Stimulated activated CD4-positive, alpha-beta T cell treated with anti-CD3 and anti-CD28 coated beads, Interleukin-4, amount 100 ng/mL, for 4 hours (primary cell): ENCODE results near the gene MIPOL1.
A peak's percentile ranks its signal among the peaks of the same experiment; 100 is the strongest.

ENCODE experiments used
- DNase-seq, 2 experiments: peaks; one replicate each; pipeline ENCODE4 v3.0.0-alpha.2; 2020

The MIPOL1 gene

DNA sequence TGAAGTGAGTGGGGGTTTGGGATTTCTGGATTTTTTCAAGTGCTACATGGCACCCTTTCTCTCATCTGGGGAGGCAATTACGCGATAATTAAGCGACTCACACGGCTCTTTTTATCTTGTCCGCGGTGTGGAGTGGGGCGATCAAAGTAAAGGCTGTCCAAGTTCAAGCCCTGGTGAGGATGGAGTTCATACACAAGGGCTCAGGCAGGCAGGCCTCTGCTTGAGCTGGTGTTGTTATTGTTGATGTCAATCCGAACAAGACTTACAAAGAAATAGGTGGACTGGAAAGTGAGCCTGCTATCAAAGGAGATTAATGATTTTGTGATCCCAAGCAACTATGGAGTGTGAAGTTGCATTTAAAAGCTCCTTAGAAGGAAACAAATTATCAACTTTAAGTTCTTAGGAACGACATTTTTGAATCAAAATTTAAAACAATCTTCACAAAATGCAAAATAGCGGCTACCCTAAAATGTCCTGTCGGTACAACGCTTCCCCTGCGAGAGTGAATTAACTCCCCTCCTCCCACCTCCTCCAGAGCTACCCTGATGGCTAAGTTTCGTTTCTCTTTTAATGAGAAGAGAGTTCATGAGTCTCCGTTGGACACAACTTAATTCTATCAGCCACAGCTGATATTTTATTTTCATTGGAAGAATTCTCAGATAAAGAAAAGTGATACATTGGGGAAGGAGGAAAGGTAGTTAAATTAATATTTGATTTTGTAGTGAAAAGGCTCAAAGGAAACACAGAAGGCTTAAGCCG is 391.4 kb downstream of the MIPOL1 start:
- no peak for DNase-seq

DNA sequence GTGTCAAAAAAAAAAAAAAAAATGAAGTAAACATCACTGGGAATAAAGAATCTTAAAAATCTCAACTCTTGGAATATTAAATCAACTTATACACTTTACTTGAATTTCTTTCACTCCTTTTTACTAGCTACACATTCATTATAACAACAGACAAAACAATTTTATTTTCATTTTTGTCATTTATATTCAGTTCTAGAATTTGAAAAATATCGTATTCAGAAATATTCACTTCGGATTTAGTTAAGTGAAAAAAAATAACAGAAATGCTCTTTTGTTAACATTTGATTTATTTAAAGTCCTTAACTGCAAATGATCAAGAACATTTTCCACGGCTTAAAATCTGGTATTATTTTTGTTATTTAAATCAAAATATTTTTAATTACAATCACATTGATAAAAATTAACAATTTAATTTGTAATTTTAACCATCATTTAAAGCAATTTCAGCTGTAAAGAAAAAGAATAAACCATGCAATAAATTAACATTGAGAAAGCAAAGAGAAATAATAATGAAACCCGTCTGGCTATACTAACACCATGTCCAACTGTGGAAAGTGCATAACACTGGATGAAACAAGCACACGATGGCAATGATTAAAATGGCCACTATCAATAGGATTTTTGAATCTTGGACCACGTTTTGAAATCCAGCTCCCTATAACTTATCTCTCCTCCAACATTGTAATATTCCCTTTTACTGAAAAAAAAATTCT is 392.1 kb downstream of the MIPOL1 start:
- no peak for DNase-seq

DNA sequence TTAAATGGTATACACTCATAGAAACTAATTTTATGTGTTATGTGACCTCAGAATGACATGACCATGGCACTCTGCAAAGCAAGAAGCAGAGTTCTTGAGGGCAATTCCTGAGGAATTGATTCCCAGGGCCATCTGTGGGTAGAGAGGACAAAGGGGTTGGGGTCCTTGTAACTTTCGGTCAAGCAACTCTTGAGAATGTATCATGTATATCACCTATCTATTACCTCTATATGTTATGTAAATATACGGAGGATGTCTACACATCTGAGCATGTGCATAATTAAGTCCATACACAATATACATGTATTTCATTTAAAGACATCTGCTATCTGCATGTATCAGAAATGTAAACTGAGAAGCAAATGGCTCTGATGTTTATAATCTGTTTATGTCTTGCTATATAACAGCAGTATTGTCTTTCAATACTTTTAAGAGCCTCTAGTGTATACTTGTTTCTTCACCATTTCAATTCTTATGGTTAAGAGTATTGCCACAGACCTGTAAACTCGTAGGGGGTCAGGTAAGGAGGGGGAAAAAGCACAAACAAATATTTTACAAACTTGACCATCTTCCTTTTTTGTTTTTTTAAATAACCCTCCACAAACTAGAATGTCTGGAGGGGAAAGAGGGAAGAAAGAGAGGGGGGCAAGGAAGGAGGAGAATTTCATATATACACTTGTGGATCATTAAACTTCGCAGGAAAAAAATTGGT is 392.8 kb downstream of the MIPOL1 start:
- DNase-seq, result no peak

DNA sequence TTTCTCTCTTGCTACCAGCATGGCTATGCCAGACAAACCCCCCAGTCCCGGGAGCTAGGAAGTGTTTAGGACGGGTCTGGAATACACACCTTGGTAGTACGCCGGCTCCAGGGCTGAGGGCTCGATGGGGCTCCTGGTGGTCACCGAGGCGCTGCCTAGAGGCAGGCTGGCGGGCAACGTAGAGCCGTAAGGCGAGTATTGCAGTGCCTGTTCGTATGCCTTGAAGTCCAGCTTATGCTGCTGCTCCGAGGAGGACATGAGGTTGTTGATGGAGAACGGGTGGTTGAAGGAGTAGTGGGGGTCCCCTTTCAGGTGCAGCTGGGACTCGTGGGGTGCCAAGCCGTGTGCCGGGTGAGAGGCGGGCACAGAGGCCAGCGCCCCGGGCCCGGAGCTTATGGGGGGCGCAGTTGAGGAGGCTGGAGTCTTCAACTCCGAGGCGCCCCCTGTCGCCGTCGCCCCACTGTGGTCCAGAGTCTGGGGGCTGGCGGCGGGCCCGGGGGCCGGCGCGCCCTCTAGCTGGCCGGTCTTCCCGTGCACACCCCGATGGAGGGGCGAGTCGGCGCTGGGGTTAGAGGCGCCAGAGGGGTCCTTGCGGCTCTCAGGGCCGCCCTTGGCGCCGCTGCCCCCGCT is 393.7 kb downstream of the MIPOL1 start:
- DNase-seq, result no peak

DNA sequence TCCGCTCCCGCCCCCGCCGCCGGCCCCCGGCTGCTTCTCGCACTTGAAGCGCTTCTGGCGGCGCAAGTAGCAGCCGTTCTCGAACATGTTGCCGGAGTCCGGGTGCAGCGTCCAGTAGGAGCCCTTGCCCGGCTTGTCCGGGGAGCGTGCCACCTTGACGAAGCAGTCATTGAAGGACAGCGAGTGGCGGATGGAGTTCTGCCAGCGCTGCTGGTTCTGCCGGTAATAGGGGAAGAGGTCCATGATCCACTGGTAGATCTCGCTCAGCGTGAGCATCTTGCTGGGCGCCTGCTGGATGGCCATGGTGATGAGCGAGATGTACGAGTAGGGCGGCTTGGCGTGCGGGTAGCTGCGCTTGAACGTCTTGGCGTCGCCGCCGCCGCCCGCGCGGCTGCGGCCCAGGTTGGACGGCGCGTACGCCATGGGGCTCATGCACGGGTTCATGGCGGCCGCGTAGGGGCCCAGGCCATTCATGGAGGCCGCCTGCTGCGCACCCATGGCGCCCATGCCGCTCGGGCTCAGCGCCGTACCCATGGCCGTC is 394.3 kb downstream of the MIPOL1 start:
- no peak for DNase-seq

DNA sequence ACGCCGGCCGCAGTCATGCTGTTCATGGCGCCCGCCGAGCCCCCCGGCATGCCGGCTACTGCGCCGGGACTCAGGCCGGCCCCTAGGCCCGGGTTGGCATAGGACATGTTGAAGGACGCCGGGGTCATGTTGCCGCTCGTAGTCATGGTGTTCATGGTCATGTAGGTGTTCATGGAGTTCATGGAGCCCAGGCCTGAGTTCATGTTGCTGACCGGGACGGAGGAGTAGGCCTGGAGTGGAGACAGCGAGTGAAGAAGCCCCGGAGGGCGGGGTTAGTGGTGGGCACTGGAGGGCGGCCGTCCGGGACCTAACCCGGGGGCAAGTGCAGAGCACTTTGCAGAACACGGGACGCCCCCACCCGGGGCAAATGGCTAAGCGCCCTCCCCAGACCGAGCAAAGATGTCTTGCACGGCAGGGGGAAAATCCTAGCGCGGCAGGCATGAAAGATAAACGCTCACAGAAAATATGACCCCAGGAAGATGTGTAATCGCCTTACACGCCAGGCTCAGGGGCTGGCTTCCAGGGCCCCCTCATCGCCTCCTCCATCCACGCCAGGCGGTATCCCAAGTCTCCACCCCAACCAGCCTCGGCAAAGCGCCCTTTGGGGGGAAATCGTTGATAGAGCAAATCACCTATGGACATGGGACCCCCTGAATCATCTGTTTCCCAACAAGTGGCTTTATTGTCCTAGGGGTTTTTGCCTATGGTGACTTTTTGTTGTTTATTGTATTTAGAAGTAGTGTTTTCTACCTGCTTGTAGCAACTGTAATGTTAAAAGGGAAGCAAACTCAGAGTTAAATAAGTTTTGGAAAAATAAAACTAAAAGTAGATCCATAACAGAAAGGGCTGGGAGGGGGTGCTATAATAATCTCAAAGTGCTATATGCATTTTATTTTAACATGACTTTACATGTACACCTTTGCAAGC is 395.0 kb downstream of the MIPOL1 start:
- no peak for DNase-seq

DNA sequence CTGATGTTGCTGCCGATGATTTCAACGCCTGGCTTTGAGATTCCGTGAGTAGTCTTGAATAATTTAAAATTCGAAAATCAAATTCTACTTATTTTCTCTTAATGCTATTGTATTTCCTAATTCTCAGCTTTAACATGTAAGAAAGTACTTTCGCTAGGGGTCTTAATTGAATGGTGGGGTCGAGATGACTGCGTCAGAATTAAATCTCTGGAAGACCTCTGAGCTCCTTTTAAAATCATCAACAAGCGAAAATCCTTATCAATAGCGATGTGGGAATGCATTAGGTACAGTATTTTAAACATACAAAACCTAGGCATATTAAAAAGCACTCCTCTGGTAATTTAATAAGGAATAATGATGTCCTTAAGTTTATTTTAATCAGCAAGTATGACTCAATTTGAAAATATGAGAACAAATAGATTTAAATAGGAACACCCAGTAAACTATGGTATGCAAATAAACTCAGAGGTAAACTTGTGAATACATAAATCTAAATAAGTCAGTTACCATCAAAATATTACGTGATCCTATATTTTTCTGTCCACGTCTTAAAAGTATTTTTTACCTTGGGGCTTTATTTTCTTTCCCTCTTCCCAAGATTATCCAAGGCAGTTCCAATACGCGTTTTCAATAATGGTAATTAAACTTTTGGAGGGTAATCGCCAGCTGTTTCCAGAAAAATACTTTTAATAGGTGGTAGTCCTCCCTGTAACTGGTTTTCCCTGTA is 395.9 kb downstream of the MIPOL1 start:
- DNase-seq, result no peak

DNA sequence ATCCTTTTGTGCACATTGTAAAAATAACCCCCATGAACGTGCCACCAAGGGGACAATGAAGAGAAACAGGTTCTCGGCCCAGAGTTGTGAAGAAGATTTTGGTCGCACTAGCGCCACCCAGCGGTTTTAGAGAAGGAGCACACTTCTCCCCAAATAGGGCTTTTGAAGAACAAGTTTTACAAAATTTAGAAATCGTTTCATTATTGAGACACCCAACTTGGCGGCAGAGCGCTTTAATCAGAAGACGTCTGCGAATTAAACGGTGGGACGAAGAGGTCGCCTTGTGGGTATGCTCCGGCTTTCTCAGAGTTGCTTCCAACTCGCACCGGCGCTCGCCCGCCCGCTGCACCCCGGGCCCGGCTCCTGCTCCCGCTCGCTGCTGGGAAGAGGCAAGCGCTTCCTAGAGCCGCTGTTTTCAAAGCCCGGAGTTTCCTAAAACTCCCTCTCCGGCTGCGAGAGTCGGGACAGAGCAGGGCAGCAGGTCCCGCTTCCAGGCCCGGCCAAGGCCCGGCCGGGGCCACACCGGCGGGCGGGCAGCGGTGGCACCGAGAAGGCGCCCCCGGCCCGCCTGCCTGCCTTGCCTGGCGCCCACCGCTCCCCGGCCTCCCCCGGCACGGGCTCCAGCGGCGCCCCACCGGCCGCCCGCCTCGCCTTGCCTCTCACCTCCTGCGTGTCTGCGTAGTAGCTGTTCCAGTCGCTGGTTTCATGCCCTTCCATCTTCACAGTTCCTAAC is 396.7 kb downstream of the MIPOL1 start:
- DNase-seq, result no peak

DNA sequence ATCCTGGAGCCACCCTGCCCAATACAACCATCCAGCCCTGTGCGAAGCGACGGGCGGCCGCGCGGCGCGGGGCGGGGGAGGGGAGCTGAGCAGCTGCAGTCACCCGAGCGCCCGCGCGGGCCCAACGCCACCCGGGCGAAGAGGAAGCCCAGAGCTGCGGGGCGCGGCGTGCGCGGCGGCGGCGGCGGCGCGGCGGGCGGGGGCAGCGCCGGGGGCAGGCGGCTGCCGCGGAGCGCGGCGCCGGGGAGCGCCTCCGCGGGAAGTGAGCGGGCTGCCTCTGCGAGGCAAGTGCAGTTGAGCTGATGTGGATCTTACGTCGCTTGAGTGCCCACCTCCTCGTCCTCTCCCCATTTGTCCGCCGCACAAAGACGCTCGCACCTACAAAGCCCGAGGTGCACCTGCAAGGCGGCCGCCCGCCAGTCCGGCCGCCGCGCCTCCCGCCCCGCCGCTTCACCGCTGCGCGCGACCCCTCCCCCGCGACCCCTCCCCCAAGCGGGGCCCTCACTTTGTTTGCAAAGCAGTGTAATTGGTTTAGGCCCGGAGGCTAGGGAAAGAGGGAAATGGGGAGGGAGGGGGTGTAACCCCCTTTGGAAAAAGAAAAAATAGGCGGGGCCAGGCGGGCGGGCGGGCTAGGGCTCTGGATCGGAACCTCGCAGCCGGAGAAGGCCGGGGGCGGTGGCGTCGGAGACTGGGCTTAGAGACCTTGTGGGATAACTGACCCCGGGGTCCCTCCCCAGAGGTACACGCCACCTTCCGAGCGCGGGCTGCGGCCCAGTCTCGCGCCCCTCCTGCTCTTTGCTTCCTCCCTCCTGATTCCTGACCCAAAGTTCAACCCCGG is 397.5 kb downstream of the MIPOL1 start, which contains the start of the genes FOXA1 and TTC6:
TSS of gene FOXA1 (minus strand) at position 279 of the 838 bp plus-strand sequence. CDS start at position 2, 277 bp downstream.
TSS of gene TTC6 (plus strand) at position 659 of the 838 bp plus-strand sequence. CDS start 26,436 bp downstream, outside the sequence.
- no peak for DNase-seq

DNA sequence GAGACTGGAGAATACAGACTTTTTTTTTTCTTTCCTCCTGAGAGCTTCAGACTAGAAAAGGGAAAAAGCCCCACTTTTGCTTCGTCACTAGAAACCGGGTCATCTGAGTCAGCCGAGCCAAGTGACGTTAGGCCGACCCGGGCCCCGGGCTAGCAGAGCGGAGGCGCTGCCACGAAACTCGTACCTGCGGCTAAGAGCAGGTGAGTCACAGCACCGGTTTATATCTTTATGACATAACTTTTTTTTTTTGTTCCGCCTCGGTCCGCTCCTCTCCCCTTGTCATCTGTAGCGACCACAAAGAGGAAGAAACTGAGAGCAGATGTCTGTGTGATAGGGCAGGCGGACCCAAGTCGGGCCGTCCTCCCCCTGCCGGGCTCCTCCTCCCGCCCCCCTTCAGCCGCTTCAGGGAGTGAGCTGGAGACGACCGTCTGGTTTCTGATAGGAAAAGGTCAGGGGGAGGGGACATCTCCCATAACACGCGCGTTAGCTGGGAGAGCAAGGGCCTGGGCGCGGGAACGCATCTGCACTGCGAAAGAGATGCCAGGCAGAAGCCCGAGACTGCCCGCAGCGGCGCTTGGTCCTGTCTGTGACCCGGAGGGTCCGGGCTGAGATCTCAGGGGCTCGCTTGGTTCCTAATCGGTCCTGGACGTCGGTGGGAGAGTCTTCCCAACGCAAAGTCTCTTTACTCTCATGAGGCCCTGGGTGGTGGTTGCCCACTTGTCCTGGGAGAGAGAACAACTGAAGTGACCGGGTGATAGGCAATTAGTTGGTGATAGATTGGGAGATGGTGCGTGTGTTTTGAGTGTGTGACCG is 398.3 kb downstream of the MIPOL1 start:
- DNase-seq, result peak; percentile 66 to 75

DNA sequence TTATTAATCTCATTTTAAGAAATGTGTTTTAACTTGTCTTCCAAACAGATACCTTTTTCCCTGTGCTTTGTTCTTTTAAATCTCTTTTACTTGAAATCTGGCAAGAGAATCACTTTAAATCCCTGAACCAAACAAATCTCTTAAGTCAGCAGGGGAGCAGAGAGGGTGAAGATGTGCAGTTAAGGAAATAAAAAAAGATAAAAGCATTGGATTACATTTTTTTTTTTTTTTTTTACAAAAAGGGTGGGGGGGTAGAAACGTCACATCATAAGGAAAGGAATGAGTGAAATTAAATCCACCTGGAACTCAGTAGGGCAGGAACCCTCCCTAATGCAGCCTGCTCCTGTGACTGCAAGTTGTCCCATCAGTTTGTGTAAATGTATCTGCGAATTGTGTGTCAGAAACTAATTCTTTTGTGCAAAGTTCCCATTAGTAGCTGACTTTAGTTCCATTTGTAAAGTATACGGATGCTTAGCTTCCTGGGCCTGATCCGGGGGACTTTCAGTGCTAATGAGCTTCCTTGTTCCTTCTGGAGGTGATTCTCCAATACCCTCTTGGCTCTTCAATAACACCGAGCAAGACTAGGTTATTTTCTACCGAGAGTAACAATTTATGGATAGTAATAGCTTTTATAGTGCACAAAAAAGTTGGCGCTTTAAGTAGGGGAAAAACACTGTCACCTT is 399.2 kb downstream of the MIPOL1 start:
- DNase-seq, result no peak

DNA sequence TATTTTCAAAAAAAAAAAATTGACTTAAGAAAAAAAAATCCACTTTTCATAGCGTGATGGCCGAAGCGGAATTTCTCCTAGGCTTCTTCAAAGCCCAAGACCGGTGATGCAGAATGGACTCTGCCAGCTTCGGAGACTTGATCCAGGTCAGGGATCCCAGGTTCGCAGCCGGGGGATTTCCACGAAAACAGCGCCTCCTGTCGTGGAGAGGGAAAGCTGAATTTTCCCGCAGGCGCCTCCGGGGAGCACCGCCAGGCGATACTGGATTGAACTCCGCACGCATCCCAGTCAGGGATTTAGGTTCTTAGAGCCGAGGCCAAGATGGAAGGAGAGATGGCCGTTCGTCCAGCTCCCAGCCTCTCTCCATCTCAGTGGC is 399.8 kb downstream of the MIPOL1 start:
- no peak for DNase-seq

DNA sequence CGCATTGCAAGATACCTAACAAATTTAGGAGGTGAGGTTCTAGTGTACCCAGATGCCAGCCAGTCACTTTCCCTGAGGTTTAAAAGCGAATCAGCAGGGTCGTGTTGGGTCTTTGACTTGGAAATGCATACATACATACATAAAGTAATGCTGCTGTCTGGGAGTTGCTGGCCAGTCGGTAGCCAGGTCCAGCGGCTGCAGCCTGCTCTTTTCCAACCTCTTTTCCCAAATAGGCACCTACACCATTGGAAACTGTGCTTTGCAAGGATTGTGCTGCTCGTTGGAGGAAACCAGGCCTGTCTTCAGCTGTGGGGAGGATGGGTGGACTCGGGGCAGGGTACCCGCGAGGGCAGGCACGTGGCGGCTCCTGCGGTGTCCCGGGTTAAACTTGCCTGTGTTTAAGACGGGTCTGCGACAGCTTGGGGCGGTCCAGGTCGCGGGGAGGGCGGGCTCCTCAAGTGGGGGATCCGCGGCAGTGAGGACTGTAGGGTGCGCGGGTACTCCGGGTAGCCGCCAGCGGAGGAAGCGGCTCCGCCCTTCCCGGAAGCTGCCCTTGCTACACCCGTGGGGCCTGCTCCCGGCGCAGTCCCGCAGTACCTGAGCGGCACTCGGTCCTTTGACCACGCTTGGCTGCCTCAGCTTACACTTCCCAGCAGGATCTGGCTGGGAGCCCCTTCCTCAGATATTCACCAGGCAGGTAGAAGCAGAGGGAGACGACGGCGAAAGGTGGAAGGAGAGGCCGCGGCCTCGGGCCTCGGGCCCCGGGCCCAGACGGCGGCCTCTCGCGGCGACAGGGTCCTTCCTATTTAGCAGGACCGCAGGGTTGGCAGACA is 400.4 kb downstream of the MIPOL1 start:
- no peak for DNase-seq

DNA sequence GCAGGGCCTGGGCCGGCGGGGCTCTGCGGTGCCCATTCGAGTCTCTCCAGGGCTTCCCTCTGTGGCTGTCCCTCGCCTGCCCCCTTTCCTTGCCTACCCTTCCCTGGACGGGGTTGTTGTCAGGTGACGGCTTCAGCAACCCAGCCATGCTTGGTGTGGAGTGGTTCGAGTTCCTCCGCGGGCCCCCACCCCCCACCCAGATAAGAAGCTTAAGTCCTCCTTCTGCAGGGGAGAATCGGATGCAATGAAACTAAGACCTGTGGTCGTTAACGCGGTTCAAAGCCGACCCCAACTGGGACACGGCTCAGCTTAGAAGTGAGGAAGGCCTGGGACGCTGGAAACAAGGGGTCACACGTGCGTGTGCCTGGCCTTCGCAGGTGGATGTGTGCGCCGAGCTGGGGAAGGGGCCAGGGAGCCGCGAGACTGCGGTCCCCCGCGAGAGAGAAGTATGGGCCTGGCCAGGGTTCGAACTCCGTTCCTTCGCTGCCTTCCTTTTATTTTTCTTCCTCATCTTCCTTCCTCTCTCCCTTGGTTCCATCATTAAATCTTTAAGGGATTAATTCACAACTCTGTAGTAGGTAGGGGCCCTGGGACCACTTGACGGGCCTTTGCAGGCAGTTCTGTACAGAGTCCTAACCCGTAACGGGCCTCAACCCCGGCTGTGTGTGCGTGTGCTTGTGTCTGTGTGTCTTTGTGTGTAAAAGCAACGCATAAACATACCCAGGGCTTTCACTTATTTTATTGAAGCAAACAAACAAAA is 401.2 kb downstream of the MIPOL1 start:
- DNase-seq, result no peak

DNA sequence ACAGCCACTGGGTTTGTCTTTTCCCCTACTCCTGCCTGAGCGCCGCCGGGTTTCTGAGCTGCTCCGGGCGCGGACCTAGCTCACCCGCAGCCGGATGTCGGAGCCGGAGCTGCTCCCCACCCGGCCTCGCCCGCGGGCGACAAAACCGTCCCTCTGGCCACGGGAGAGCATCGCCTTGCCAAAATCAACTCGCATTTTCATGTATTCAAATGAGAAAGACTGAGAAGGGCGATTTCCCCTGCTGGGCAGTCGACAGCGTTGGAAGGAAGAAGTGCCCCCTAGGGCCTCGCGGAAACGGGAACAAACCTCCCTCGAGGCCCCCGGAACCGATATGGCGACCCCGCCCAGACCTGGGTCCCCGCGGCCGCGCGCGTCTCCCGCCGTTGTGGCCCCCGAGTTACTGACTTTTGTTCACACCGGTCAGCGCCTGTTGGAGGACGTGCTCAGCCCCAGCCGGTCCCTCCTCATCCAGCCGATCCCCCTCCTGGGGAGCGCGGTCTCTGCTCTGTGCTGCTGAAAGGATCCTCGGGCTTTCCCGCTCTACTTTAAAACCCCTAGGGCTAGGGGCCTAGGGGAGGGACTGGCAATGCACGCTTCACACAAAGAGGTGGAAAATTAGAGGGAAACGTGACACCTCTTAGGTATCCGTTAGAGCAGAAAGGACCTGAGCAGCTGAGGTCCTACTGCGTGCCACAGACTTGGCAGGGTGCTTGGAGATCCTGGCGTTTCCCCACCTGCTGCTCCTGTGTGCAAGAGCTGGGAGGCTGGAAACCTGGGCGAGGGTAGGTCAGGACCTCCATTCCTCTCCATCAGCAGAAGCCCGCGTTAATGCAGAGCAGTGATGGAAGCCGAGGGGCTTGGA is 402.0 kb downstream of the MIPOL1 start:
- DNase-seq, result no peak
